GM12878 (cell line): Measurements from ENCODE around the gene ZNF804B.

Source experiments
- CTCF ChIP-seq, 3 experiments: IDR thresholded peaks in 2 of 3; conservative IDR thresholded peaks in 1 of 3; 2 replicates each; pipeline ENCODE4 v1.5.1; 2011; ENCODE audit warnings: low read depth in 3 of 3, low read length in 3 of 3, mild to moderate bottlenecking in 3 of 3, control low read depth in 2 of 3, moderate library complexity in 2 of 3, inconsistent platforms in 1 of 3, mixed read lengths in 1 of 3; ENCODE audit not compliant: control insufficient read depth in 2 of 3, insufficient read depth in 1 of 3; ENCODE audit errors: extremely low read depth in 1 of 3
- ESRRA ChIP-seq: IDR thresholded peaks from 2 replicates; pipeline ENCODE4 v1.6.1; 2012; ENCODE audit warnings: mild to moderate bottlenecking, low read length, improper control_type of control experiment
- FOS ChIP-seq: IDR thresholded peaks from 3 replicates; pipeline ENCODE4 v1.6.1; 2011; ENCODE audit warnings: borderline replicate concordance; ENCODE audit not compliant: insufficient read length; ENCODE audit errors: extremely low read depth
- GABPA ChIP-seq: IDR thresholded peaks from 2 replicates; pipeline ENCODE4 v1.6.1; 2014; ENCODE audit warnings: antibody characterized with exemption, low read depth, mild to moderate bottlenecking, inconsistent platforms
- RFX5 ChIP-seq: IDR thresholded peaks from 2 replicates; pipeline ENCODE4 v1.6.1; 2011; ENCODE audit warnings: low read depth, low read length, improper control_type of control experiment
- TF ChIP-seq, protein P1 (sequence below): fragments of 450-650 bp; IDR thresholded peaks from 2 replicates; pipeline ENCODE4 v1.6.1; 2017; ENCODE audit warnings: borderline replicate concordance

GRCh38 chr7:89160107-89160506, 400.6 kb downstream of the ZNF804B start:
- TF ChIP-seq CTCF (IDR thresholded peaks at IDR 0.05 in 2 of 3, conservative IDR thresholded peaks at IDR 0.05 in 1 of 3; ENCODE audit: control insufficient read depth in 2 of 3, extremely low read depth in 1 of 3, insufficient read depth in 1 of 3, low read depth in 3 of 3, low read length in 3 of 3): no peak
- TF ChIP-seq, protein P1, sequence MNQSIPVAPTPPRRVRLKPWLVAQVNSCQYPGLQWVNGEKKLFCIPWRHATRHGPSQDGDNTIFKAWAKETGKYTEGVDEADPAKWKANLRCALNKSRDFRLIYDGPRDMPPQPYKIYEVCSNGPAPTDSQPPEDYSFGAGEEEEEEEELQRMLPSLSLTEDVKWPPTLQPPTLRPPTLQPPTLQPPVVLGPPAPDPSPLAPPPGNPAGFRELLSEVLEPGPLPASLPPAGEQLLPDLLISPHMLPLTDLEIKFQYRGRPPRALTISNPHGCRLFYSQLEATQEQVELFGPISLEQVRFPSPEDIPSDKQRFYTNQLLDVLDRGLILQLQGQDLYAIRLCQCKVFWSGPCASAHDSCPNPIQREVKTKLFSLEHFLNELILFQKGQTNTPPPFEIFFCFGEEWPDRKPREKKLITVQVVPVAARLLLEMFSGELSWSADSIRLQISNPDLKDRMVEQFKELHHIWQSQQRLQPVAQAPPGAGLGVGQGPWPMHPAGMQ: no peak
- TF ChIP-seq FOS: no peak
- TF ChIP-seq RFX5: no peak
- TF ChIP-seq GABPA: no peak
- TF ChIP-seq ESRRA: no peak
